Measurements from ENCODE around the gene CDC14C.

The CDC14C gene

DNA sequence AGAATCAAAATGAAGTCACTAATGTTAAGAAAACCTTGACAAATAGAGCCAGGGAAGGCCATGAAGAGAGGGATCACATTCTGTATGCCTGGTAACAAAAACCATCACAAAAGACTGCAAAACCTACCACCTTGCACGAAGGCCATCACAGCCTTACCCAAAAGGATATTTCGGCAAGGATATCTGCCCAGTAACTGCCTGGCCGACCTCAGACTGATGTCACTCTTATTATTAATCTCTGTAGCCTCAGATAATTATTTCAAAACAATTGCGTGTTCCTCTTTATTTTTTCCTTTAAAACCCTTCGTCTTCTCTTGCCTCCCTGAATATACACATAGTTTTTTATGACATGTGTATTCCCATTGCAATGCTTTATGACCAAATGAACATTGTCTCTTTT, 52.5 kb downstream of the CDC14C start:
- DNase-seq: no peak

Data from kidney glomerular epithelial cell (primary cell).